ENCODE data around the gene YIF1B. TPM values are rescaled to one million over a fixed set of nuclear protein-coding genes. Genes with fewer than 3 reads are reported as not detected.
A peak's percentile ranks its signal among the peaks of the same experiment; 100 is the strongest.
"Not testable (repeated sequence)": the region's sequence is repeated elsewhere in the genome, so short reads cannot be mapped to it uniquely, and the experiment has no call there.

YIF1B gene
- total and polyA plus RNA-seq, 2 donors (not counting 3 experiments of a cell fraction or from before 2014, with no cell fraction given), result 85.8 to 249 TPM

- no peaks in the 10 kb centered on the region for H3K9me1 ChIP-seq (replicated peaks; ENCODE audit: control insufficient read depth, extremely low read depth, insufficient read depth, low read length)
- DNase-seq (ENCODE audit: low read depth, low spot score) (no peak), FAIRE-seq (no peak)
- intact Hi-C loops (cut with micrococcal nuclease), result no loop called here
- H3K27ac ChIP-seq (ENCODE audit: insufficient read depth, low read depth, low read length), result no peak overlapping the region
- no TSS peak for BruUV-seq (replicated peaks)
- no peaks in the 10 kb centered on the region for H3K36me3 ChIP-seq (ENCODE audit: control insufficient read depth in 2 of 2, extremely low read depth in 1 of 2, insufficient read depth in 2 of 2, low read length in 2 of 2)
- H2AFZ ChIP-seq (ENCODE audit: low read depth, low read length), result no peak overlapping the region
- H4K20me1 ChIP-seq (replicated peaks; ENCODE audit: control insufficient read depth, extremely low read depth, insufficient read depth, low read length), result no peaks in the 10 kb centered on the region
- dilution Hi-C loops (cut with MboI; ENCODE audit: extremely low pct_ligation_motif_present, low sequenced_read_pairs), result no loop called here
- no peak overlapping the region for H3K9ac ChIP-seq (replicated peaks; ENCODE audit: extremely low read depth, insufficient read depth, low read length)
- CTCF ChIA-PET, result no interaction called here
- no peak overlapping the region for H3K4me2 ChIP-seq (ENCODE audit: insufficient read depth, low read length)
- no peaks in the 10 kb centered on the region for H3K9me3 ChIP-seq (replicated peaks; ENCODE audit: control insufficient read depth, insufficient read depth, low read length)
- no peaks in the 10 kb centered on the region for H3K79me2 ChIP-seq (ENCODE audit: control insufficient read depth, insufficient read depth, low read length)
- no peak overlapping the region for H3K4me3 ChIP-seq (replicated peaks in 1 of 3; ENCODE audit: insufficient read depth in 1 of 3, low read depth in 1 of 3, low read length in 3 of 3)
- no peaks in the 10 kb centered on the region for H3K27me3 ChIP-seq (ENCODE audit: control insufficient read depth in 2 of 2, insufficient read depth in 2 of 2, low read length in 2 of 2)
- peaks cover 20% of the 10 kb centered on the region for H3K4me1 ChIP-seq (ENCODE audit: control insufficient read depth, extremely low read depth, insufficient read depth, low read length)
- TF ChIP-seq CTCF (IDR thresholded peaks at IDR 0.05; ENCODE audit: extremely low read depth in 1 of 2, insufficient read depth in 1 of 2, low read depth in 1 of 2, low read length in 2 of 2), result no peak
- no peak for TF ChIP-seq JUN (IDR thresholded peaks at IDR 0.05; ENCODE audit: borderline replicate concordance, insufficient read depth, insufficient read length, low read depth)
- POLR2A ChIA-PET, result no interaction called here
These were observed 53.0 kb downstream of the YIF1B start for GRCh38 chr19:38262585-38263268.

- CTCF ChIA-PET; BruUV-seq (replicated peaks); H3K79me2 ChIP-seq (ENCODE audit: control insufficient read depth, insufficient read depth, low read length); intact Hi-C loops (cut with micrococcal nuclease); DNase-seq (ENCODE audit: low read depth, low spot score); H2AFZ ChIP-seq (ENCODE audit: low read depth, low read length); H4K20me1 ChIP-seq (replicated peaks; ENCODE audit: control insufficient read depth, extremely low read depth, insufficient read depth, low read length); H3K4me3 ChIP-seq (replicated peaks in 1 of 3; ENCODE audit: insufficient read depth in 1 of 3, low read depth in 1 of 3, low read length in 3 of 3); H3K9ac ChIP-seq (replicated peaks; ENCODE audit: extremely low read depth, insufficient read depth, low read length); H3K27me3 ChIP-seq (ENCODE audit: control insufficient read depth in 2 of 2, insufficient read depth in 2 of 2, low read length in 2 of 2); H3K27ac ChIP-seq (ENCODE audit: insufficient read depth, low read depth, low read length); H3K9me1 ChIP-seq (replicated peaks; ENCODE audit: control insufficient read depth, extremely low read depth, insufficient read depth, low read length); dilution Hi-C loops (cut with MboI; ENCODE audit: extremely low pct_ligation_motif_present, low sequenced_read_pairs); H3K36me3 ChIP-seq (ENCODE audit: control insufficient read depth in 2 of 2, extremely low read depth in 1 of 2, insufficient read depth in 2 of 2, low read length in 2 of 2); H3K4me2 ChIP-seq (ENCODE audit: insufficient read depth, low read length); H3K9me3 ChIP-seq (replicated peaks; ENCODE audit: control insufficient read depth, insufficient read depth, low read length): not testable (repeated sequence)
- POLR2A ChIA-PET, result interaction anchor here (0.6 kb wide), 1 partner anchor 48 kb away, joined by 3 read pairs; no protein-coding TSS in a partner anchor
- H3K4me1 ChIP-seq (ENCODE audit: control insufficient read depth, extremely low read depth, insufficient read depth, low read length), result peaks cover 14% of the 10 kb centered on the region
- peak; percentile 8 for FAIRE-seq
These were observed 53.8 kb downstream of the YIF1B start for GRCh38 chr19:38261942-38262341.
